Endothelial cell of umbilical vein (primary cell): ENCODE results near the gene EMID1. TPM values are rescaled to one million over a fixed set of nuclear protein-coding genes. Genes with fewer than 3 reads are reported as not detected.

Experiments used
- BruUV-seq: library from RNA; stranded (reverse); fragments of 400-500 nt; replicated peaks from 2 replicates; lab custom pipeline; 2021; lab: Mats Ljungman, UMichigan
- CTCF ChIA-PET: fragments of 300-600, 350-600 bp; sonication (Branson Sonifier 250); formaldehyde crosslinking; loops from one replicate; lab custom pipeline; 2021; ENCODE audit warnings: antibody characterized with exemption, inconsistent platforms; lab: Charles Lee
- POLR2A ChIA-PET: fragments of 300-600, 350-600 bp; sonication (Branson Sonifier 250); formaldehyde crosslinking; loops from one replicate; lab custom pipeline; 2021; ENCODE audit warnings: antibody characterized with exemption, inconsistent platforms; lab: Charles Lee
- DNase-seq: peaks from one replicate; pipeline ENCODE4 v3.0.0-alpha.2; 2011; ENCODE audit warnings: low read depth, low spot score
- FAIRE-seq: peaks from 2 replicates; lab custom pipeline; 2011; peaks lifted over from hg19 to GRCh38; lab: Jason Lieb, UNC
- H2AFZ ChIP-seq: 2 replicates; pipeline ENCODE4 v1.6.0; 2012; ENCODE audit warnings: low read depth, low read length, control low read depth, inconsistent platforms
- H3K27ac ChIP-seq: 2 replicates; pipeline ENCODE4 v1.5.1; 2011; ENCODE audit warnings: low read depth, mild to moderate bottlenecking, control low read depth, low read length, moderate library complexity; ENCODE audit not compliant: insufficient read depth
- H3K27me3 ChIP-seq, 2 experiments: 2 replicates each; pipeline versions ENCODE4 v1.6.0 to v1.6.1; 2011; ENCODE audit warnings: low read length in 2 of 2, mixed read lengths in 1 of 2; ENCODE audit not compliant: control insufficient read depth in 2 of 2, insufficient read depth in 2 of 2
- H3K36me3 ChIP-seq, 2 experiments: 2 replicates in 1 of 2; 3 replicates in 1 of 2; pipeline ENCODE4 v1.5.1; 2011; ENCODE audit warnings: low read length in 2 of 2, mild to moderate bottlenecking in 1 of 2, moderate library complexity in 1 of 2; ENCODE audit not compliant: control insufficient read depth in 2 of 2, insufficient read depth in 2 of 2; ENCODE audit errors: extremely low read depth in 1 of 2
- H3K4me1 ChIP-seq: 3 replicates; pipeline ENCODE4 v1.5.1; 2011; ENCODE audit warnings: mild to moderate bottlenecking, low read length; ENCODE audit not compliant: control insufficient read depth, insufficient read depth; ENCODE audit errors: extremely low read depth
- H3K4me2 ChIP-seq: 2 replicates; pipeline ENCODE4 v1.6.1; 2011; ENCODE audit warnings: low read length, control low read depth, mixed read lengths; ENCODE audit not compliant: insufficient read depth
- H3K4me3 ChIP-seq, 3 experiments: fragments of 200-600 bp in 1 of 3; sonication (generic), shearing (Covaris generic) in 1 of 3; replicated peaks in 1 of 3; 2 replicates each; pipeline ENCODE4 v1.5.1; 2011 to 2016; ENCODE audit warnings: control low read depth in 3 of 3, low read length in 3 of 3, mild to moderate bottlenecking in 2 of 3, inconsistent platforms in 1 of 3, low read depth in 1 of 3, moderate library complexity in 1 of 3; ENCODE audit not compliant: insufficient read depth in 1 of 3
- H3K79me2 ChIP-seq: 2 replicates; pipeline ENCODE4 v1.6.0; 2012; ENCODE audit warnings: low read length, inconsistent platforms; ENCODE audit not compliant: control insufficient read depth, insufficient read depth
- H3K9ac ChIP-seq: replicated peaks from 2 replicates; pipeline ENCODE3; 2011; ENCODE audit warnings: low read length, control low read depth; ENCODE audit not compliant: insufficient read depth; ENCODE audit errors: extremely low read depth
- H3K9me1 ChIP-seq: replicated peaks from 3 replicates; pipeline ENCODE4 v1.6.0; 2011; ENCODE audit warnings: mild to moderate bottlenecking, low read length; ENCODE audit not compliant: control insufficient read depth, insufficient read depth; ENCODE audit errors: extremely low read depth
- H3K9me3 ChIP-seq: replicated peaks from 2 replicates; pipeline ENCODE4 v1.5.1; 2012; ENCODE audit warnings: low read length, inconsistent platforms; ENCODE audit not compliant: control insufficient read depth, insufficient read depth
- H4K20me1 ChIP-seq: replicated peaks from 2 replicates; pipeline ENCODE3; 2011; ENCODE audit warnings: mild to moderate bottlenecking, low read length; ENCODE audit not compliant: control insufficient read depth, insufficient read depth; ENCODE audit errors: extremely low read depth
- CTCF ChIP-seq, 2 donors: IDR thresholded peaks; 1 replicate in 1 of 2; 2 replicates in 1 of 2; pipeline ENCODE4 v1.5.1; 2011; ENCODE audit warnings: low read length in 2 of 2, mild to moderate bottlenecking in 2 of 2, moderate library complexity in 2 of 2, control low read depth in 1 of 2, inconsistent platforms in 1 of 2, low read depth in 1 of 2; ENCODE audit not compliant: insufficient read depth in 1 of 2; ENCODE audit errors: extremely low read depth in 1 of 2
- EZH2 ChIP-seq: IDR thresholded peaks from 2 replicates; pipeline ENCODE4 v1.6.1; 2012; ENCODE audit warnings: borderline replicate concordance, low read depth, mild to moderate bottlenecking, moderate library complexity, low read length, inconsistent platforms; ENCODE audit not compliant: severe bottlenecking
- FOS ChIP-seq: IDR thresholded peaks from 2 replicates; pipeline ENCODE4 v1.6.1; 2011; ENCODE audit warnings: mild to moderate bottlenecking, low read length, moderate library complexity, borderline replicate concordance; ENCODE audit not compliant: insufficient read depth
- GATA2 ChIP-seq: IDR thresholded peaks from 2 replicates; pipeline ENCODE4 v1.7.0; 2011; ENCODE audit warnings: low read depth, mild to moderate bottlenecking, moderate library complexity, mixed read lengths, low read length; ENCODE audit not compliant: insufficient read length, insufficient read depth
- JUN ChIP-seq: IDR thresholded peaks from 2 replicates; pipeline ENCODE4 v1.6.1; 2011; ENCODE audit warnings: borderline replicate concordance, low read depth; ENCODE audit not compliant: insufficient read length, insufficient read depth
- MAX ChIP-seq: IDR thresholded peaks from 2 replicates; pipeline ENCODE4 v1.6.1; 2011; ENCODE audit not compliant: insufficient read depth, insufficient read length
- MYC ChIP-seq: IDR thresholded peaks from one replicate; pipeline ENCODE4 v1.6.1; 2011; ENCODE audit warnings: mild to moderate bottlenecking, low read depth, low read length
- POLR2A ChIP-seq: IDR thresholded peaks from 2 replicates; pipeline ENCODE4 v1.6.1; 2012; ENCODE audit warnings: low read depth, mild to moderate bottlenecking, control low read depth, low read length
- POLR2AphosphoS5 ChIP-seq: IDR thresholded peaks from 2 replicates; pipeline ENCODE4 v1.6.1; 2012; ENCODE audit warnings: low read depth, mild to moderate bottlenecking, control low read depth, low read length, moderate library complexity; ENCODE audit not compliant: insufficient read depth
- dilution Hi-C: fragments of 300-500 bp; cut with MboI; formaldehyde crosslinking; loops from one replicate; pipeline ENCODE4 v1.15.0; 2019; ENCODE audit warnings: low sequenced_read_pairs; ENCODE audit not compliant: extremely low pct_ligation_motif_present
- intact Hi-C: fragments of 100-400 bp; cut with micrococcal nuclease; formaldehyde crosslinking; loops from one replicate; pipeline ENCODE4 v1.10.0; 2022
- polyA plus RNA-seq, 4 experiments: library from polyadenylated mRNA; depleted of rRNA in 3 of 4; stranded (reverse) in 3 of 4; unstranded in 1 of 4; fragments of >200 nt; gene quantifications; 2 replicates each; pipeline versions ENCODE4 v1.2.1 to v1.2.3, GENCODE V29; 2011 to 2012; ENCODE audit warnings: missing spikeins in 1 of 4
- total RNA-seq: library from RNA; stranded (reverse); gene quantifications from 2 replicates; pipeline ENCODE4 v1.2.3, GENCODE V29; 2021

Gene EMID1
- total and polyA plus RNA-seq, 2 donors (not counting 3 experiments of a cell fraction or from before 2014, with no cell fraction given): 0.51 to 0.75 TPM

GRCh38 chr22:29298641-29299040 lies 92.9 kb downstream of the EMID1 start:
- peaks cover 2% of the 10 kb centered on the region for H4K20me1 ChIP-seq
- no peak for FAIRE-seq
- intact Hi-C loops: no loop called here
- ChIA-PET CTCF (no interaction called here), POLR2A (interaction anchor here (0.7 kb wide), 1 partner anchor 11 kb away, joined by 3 read pairs; no protein-coding TSS in a partner anchor)
- BruUV-seq: no TSS peak
- dilution Hi-C loops: no loop called here
- no peaks in the 10 kb centered on the region for H3K9me1 ChIP-seq
- no peak overlapping the region for H3K4me3 ChIP-seq
- no peak overlapping the region for H3K4me2 ChIP-seq
- H3K27ac ChIP-seq: no peak overlapping the region
- H2AFZ ChIP-seq: no peak overlapping the region
- H3K36me3 ChIP-seq: peaks cover 32 to 45% of the 10 kb centered on the region in 2 experiments
- H3K27me3 ChIP-seq: no peaks in the 10 kb centered on the region
- no peak overlapping the region for H3K9ac ChIP-seq
- H3K4me1 ChIP-seq: no peaks in the 10 kb centered on the region
- no peaks in the 10 kb centered on the region for H3K79me2 ChIP-seq
- no peaks in the 10 kb centered on the region for H3K9me3 ChIP-seq
- DNase-seq: no peak
- TF ChIP-seq POLR2A: no peak
- TF ChIP-seq MYC: no peak
- TF ChIP-seq GATA2: no peak
- no peak for TF ChIP-seq FOS
- no peak for TF ChIP-seq POLR2AphosphoS5
- TF ChIP-seq CTCF (IDR thresholded peaks at IDR 0.05; ENCODE audit: extremely low read depth in 1 of 2, insufficient read depth in 1 of 2, low read depth in 1 of 2, low read length in 2 of 2): no peak
- no peak for TF ChIP-seq MAX
- no peak for TF ChIP-seq JUN
- TF ChIP-seq EZH2: no peak
